Neural progenitor cell (in vitro differentiated cells): ENCODE results near the gene TMEM169. TPM values are rescaled to one million over a fixed set of nuclear protein-coding genes. Genes with fewer than 3 reads are reported as not detected.

Experiments
- DNase-seq: peaks from one replicate; pipeline ENCODE4 v3.0.0-alpha.2; 2016; ENCODE audit warnings: low spot score
- H2AFZ ChIP-seq: fragments of 200-600 bp; sonication (generic); replicated peaks from 2 replicates; pipeline ENCODE4 v1.6.1; 2016; ENCODE audit warnings: antibody characterized with exemption
- H3F3A ChIP-seq: fragments of 200-600 bp; sonication (generic); 2 replicates; pipeline ENCODE4 v1.6.1; 2016; ENCODE audit warnings: antibody characterized with exemption, low read depth
- H3K27ac ChIP-seq: fragments of 200-600 bp; sonication (generic); 2 replicates; pipeline ENCODE4 v1.5.1; 2016; ENCODE audit warnings: mild to moderate bottlenecking
- H3K27me3 ChIP-seq: fragments of 200-600 bp; sonication (generic); 2 replicates; pipeline ENCODE4 v1.6.1; 2016; ENCODE audit warnings: mild to moderate bottlenecking, moderate library complexity
- H3K36me3 ChIP-seq: fragments of 200-600 bp; sonication (generic); 2 replicates; pipeline ENCODE4 v1.5.1; 2016
- H3K4me1 ChIP-seq: fragments of 200-600 bp; sonication (generic); 2 replicates; pipeline ENCODE4 v1.6.1; 2016; ENCODE audit warnings: mixed run types
- H3K4me2 ChIP-seq: fragments of 200-600 bp; sonication (generic); 2 replicates; pipeline ENCODE4 v1.6.1; 2016
- H3K4me3 ChIP-seq: fragments of 200-600 bp; sonication (generic); 2 replicates; pipeline ENCODE4 v1.5.1; 2016
- H3K79me2 ChIP-seq: fragments of 200-600 bp; sonication (generic); 2 replicates; pipeline ENCODE4 v1.6.1; 2016; ENCODE audit warnings: low read depth
- H3K9ac ChIP-seq: fragments of 200-600 bp; sonication (generic); 2 replicates; pipeline ENCODE4 v1.6.1; 2016
- H3K9me3 ChIP-seq: fragments of 200-600 bp; sonication (generic); 2 replicates; pipeline ENCODE4 v1.5.1; 2016; ENCODE audit warnings: low read depth
- H4K20me1 ChIP-seq: fragments of 200-600 bp; sonication (generic); 2 replicates; pipeline ENCODE4 v1.6.1; 2016; ENCODE audit warnings: low read depth
- H3K27ac Mint-ChIP-seq: 3 replicates; pipeline ENCODE4 v1.8.0; 2021; ENCODE audit warnings: mixed read lengths
- H3K27me3 Mint-ChIP-seq: 2 replicates; pipeline ENCODE4 v1.8.0; 2022; ENCODE audit warnings: low read depth, mild to moderate bottlenecking, inconsistent platforms, moderate library complexity, mixed read lengths; ENCODE audit not compliant: insufficient read depth
- H3K36me3 Mint-ChIP-seq: 3 replicates; pipeline ENCODE4 v1.8.0; 2021; ENCODE audit warnings: mixed read lengths
- H3K4me1 Mint-ChIP-seq: 3 replicates; pipeline ENCODE4 v1.8.0; 2021; ENCODE audit warnings: mixed read lengths
- H3K4me3 Mint-ChIP-seq: 3 replicates; pipeline ENCODE4 v1.8.0; 2021; ENCODE audit warnings: mild to moderate bottlenecking, moderate library complexity, mixed read lengths
- H3K9me3 Mint-ChIP-seq: 3 replicates; pipeline ENCODE4 v1.8.0; 2020; ENCODE audit warnings: mixed read lengths
- CTCF ChIP-seq: fragments of 200-600 bp; sonication (generic); IDR thresholded peaks from 2 replicates; pipeline ENCODE4 v1.5.1; 2017; ENCODE audit warnings: antibody characterized with exemption, mild to moderate bottlenecking
- EZH2 ChIP-seq: fragments of 200-600 bp; sonication (generic); IDR thresholded peaks from 2 replicates; pipeline ENCODE4 v1.6.1; 2017; ENCODE audit warnings: antibody characterized with exemption, mild to moderate bottlenecking, moderate library complexity
- EZH2phosphoT487 ChIP-seq: fragments of 200-600 bp; sonication (generic); IDR thresholded peaks from 2 replicates; pipeline ENCODE4 v1.6.1; 2017; ENCODE audit warnings: antibody characterized with exemption
- total RNA-seq: library from RNA; depleted of rRNA; stranded (reverse); fragments of >200 nt; gene quantifications from 2 replicates; pipeline ENCODE4 v1.2.3, GENCODE V29; 2015; ENCODE audit warnings: low replicate concordance

The TMEM169 gene
- total RNA-seq, 1 donor from 2014 or later, result 17.9 TPM

GRCh38 chr2:216113572-216113971 is 31.9 kb downstream of the TMEM169 start:
- Mint-ChIP-seq H3K27me3 (peaks cover 10% of the 10 kb centered on the region), H3K36me3 (peaks cover 33% of the 10 kb centered on the region), H3K27ac (no peak overlapping the region), H3K4me1 (peaks cover 74% of the 10 kb centered on the region), H3K4me3 (no peak overlapping the region), H3K9me3 (no peaks in the 10 kb centered on the region)
- Histone ChIP-seq H3K36me3 (peaks cover 24% of the 10 kb centered on the region), H3K4me3 (no peak overlapping the region), H3K27ac (peak overlapping the region; percentile 87), H3K9me3 (no peaks in the 10 kb centered on the region), H4K20me1 (peaks cover 42% of the 10 kb centered on the region), H3K4me2 (no peak overlapping the region), H3F3A (peaks cover 78% of the 10 kb centered on the region), H3K27me3 (no peaks in the 10 kb centered on the region), H2AFZ (no peak overlapping the region), H3K79me2 (peaks cover 85% of the 10 kb centered on the region), H3K9ac (no peak overlapping the region), H3K4me1 (peaks cover 72% of the 10 kb centered on the region)
- TF ChIP-seq CTCF (no peak), EZH2 (no peak), EZH2phosphoT487 (no peak)
- no peak for DNase-seq

- Histone ChIP-seq H3K27ac (peak overlapping the region; percentile 87), H3K36me3 (peaks cover 24% of the 10 kb centered on the region), H3F3A (peaks cover 81% of the 10 kb centered on the region), H3K79me2 (peaks cover 90% of the 10 kb centered on the region), H3K9ac (no peak overlapping the region), H3K4me1 (peaks cover 75% of the 10 kb centered on the region), H2AFZ (no peak overlapping the region), H3K4me2 (peak overlapping the region; percentile 53), H3K4me3 (peak overlapping the region; percentile 7), H4K20me1 (peaks cover 42% of the 10 kb centered on the region), H3K9me3 (no peaks in the 10 kb centered on the region), H3K27me3 (no peaks in the 10 kb centered on the region)
- no peak for TF ChIP-seq CTCF
- DNase-seq, result no peak
- Mint-ChIP-seq H3K36me3 (peaks cover 37% of the 10 kb centered on the region), H3K9me3 (no peaks in the 10 kb centered on the region), H3K27ac (peak overlapping the region; percentile 1), H3K4me3 (peak overlapping the region; percentile 77), H3K4me1 (peaks cover 78% of the 10 kb centered on the region), H3K27me3 (peaks cover 7% of the 10 kb centered on the region)
Measured at GRCh38 chr2:216114382-216114713, 32.6 kb downstream of the TMEM169 start.

- peak overlapping the region; percentile 77 for H3K4me3 Mint-ChIP-seq
- peaks cover 87% of the 10 kb centered on the region for H3F3A ChIP-seq
- no peaks in the 10 kb centered on the region for H3K27me3 ChIP-seq
- H3K27me3 Mint-ChIP-seq, result peaks cover 5% of the 10 kb centered on the region
- H3K4me3 ChIP-seq, result peak overlapping the region; percentile 37
- peak; percentile 100 for DNase-seq
- peaks cover 47% of the 10 kb centered on the region for H4K20me1 ChIP-seq
- peaks cover 41% of the 10 kb centered on the region for H3K36me3 Mint-ChIP-seq
- peaks cover 90% of the 10 kb centered on the region for H3K79me2 ChIP-seq
- H3K4me2 ChIP-seq, result peak overlapping the region; percentile 70
- peak overlapping the region; percentile 96 for H3K27ac ChIP-seq
- peak overlapping the region; percentile 98 for H3K27ac Mint-ChIP-seq
- H3K9me3 Mint-ChIP-seq, result no peaks in the 10 kb centered on the region
- H3K4me1 Mint-ChIP-seq, result peaks cover 83% of the 10 kb centered on the region
- no peak for TF ChIP-seq EZH2phosphoT487
- TF ChIP-seq CTCF, result peak; percentile 88
- peak overlapping the region; percentile 80 for H3K9ac ChIP-seq
- peaks cover 29% of the 10 kb centered on the region for H3K36me3 ChIP-seq
- peaks cover 80% of the 10 kb centered on the region for H3K4me1 ChIP-seq
- H2AFZ ChIP-seq, result peak overlapping the region; percentile 55
- H3K9me3 ChIP-seq, result no peaks in the 10 kb centered on the region
Measured at GRCh38 chr2:216114714-216115531, 33.2 kb downstream of the TMEM169 start.
